ENCODE results near the gene ANKRD37. TPM values are rescaled to one million over a fixed set of nuclear protein-coding genes. Genes with fewer than 3 reads are reported as not detected.

ANKRD37 gene
- total RNA-seq, 6 experiments from 2014 or later: 3.1 to 11.4 (median 4.1) TPM

- no peak overlapping the region for H3K4me3 Mint-ChIP-seq
- TF ChIP-seq CTCF (IDR thresholded peaks at IDR 0.05): no peak
- no peak overlapping the region for H3K27ac Mint-ChIP-seq
- DNase-seq: no peak
- H3K36me3 Mint-ChIP-seq (ENCODE audit: low read depth): peaks cover 11% of the 10 kb centered on the region
- H3K4me1 Mint-ChIP-seq (ENCODE audit: low read depth): no peaks in the 10 kb centered on the region
- H3K9me3 Mint-ChIP-seq: no peaks in the 10 kb centered on the region
- no peaks in the 10 kb centered on the region for H3K27me3 Mint-ChIP-seq (ENCODE audit: insufficient read depth)
These were observed 8.8 kb downstream of the ANKRD37 start for GRCh38 chr4:185405296-185405999.

GRCh38 chr4:185408432-185408831, 11.8 kb downstream of the ANKRD37 start:
- Mint-ChIP-seq H3K27ac (no peak overlapping the region), H3K36me3 (ENCODE audit: low read depth) (peaks cover 22% of the 10 kb centered on the region), H3K4me3 (no peak overlapping the region), H3K9me3 (no peaks in the 10 kb centered on the region), H3K27me3 (ENCODE audit: insufficient read depth) (no peaks in the 10 kb centered on the region), H3K4me1 (ENCODE audit: low read depth) (peaks cover 6% of the 10 kb centered on the region)
- no peak for DNase-seq
- no peak for TF ChIP-seq CTCF (IDR thresholded peaks at IDR 0.05)

GRCh38 chr4:185411849-185412248, 15.2 kb downstream of the ANKRD37 start:
- peaks cover 10% of the 10 kb centered on the region for H3K4me1 Mint-ChIP-seq (ENCODE audit: low read depth)
- no peaks in the 10 kb centered on the region for H3K27me3 Mint-ChIP-seq (ENCODE audit: insufficient read depth)
- no peak for DNase-seq
- no peak overlapping the region for H3K27ac Mint-ChIP-seq
- H3K36me3 Mint-ChIP-seq (ENCODE audit: low read depth): peaks cover 25% of the 10 kb centered on the region
- H3K9me3 Mint-ChIP-seq: no peaks in the 10 kb centered on the region
- TF ChIP-seq CTCF (IDR thresholded peaks at IDR 0.05): no peak
- H3K4me3 Mint-ChIP-seq: no peak overlapping the region

- Mint-ChIP-seq H3K27me3 (ENCODE audit: insufficient read depth) (no peaks in the 10 kb centered on the region), H3K36me3 (ENCODE audit: low read depth) (peaks cover 29% of the 10 kb centered on the region), H3K4me1 (ENCODE audit: low read depth) (peaks cover 10% of the 10 kb centered on the region), H3K9me3 (no peaks in the 10 kb centered on the region), H3K4me3 (no peak overlapping the region), H3K27ac (no peak overlapping the region)
- no peak for TF ChIP-seq CTCF (IDR thresholded peaks at IDR 0.05)
- DNase-seq: no peak
These were observed 15.8 kb downstream of the ANKRD37 start for GRCh38 chr4:185412412-185412811.

GRCh38 chr4:185416955-185417354, 20.3 kb downstream of the ANKRD37 start:
- Mint-ChIP-seq H3K27me3 (ENCODE audit: insufficient read depth) (no peaks in the 10 kb centered on the region; the same call in 1 of the 2 replicates), H3K27ac (no peak overlapping the region), H3K4me3 (no peak overlapping the region), H3K4me1 (ENCODE audit: low read depth) (peaks cover 19% of the 10 kb centered on the region), H3K36me3 (ENCODE audit: low read depth) (peaks cover 18% of the 10 kb centered on the region), H3K9me3 (no peaks in the 10 kb centered on the region)
- TF ChIP-seq CTCF (IDR thresholded peaks at IDR 0.05): no peak
- no peak for DNase-seq

Measured in HFFc6 (cell line).